HEK293T (cell line): Measurements from ENCODE around the gene PBRM1.

Experiments
- ARNT ChIP-seq: fragments of 450-650 bp; IDR thresholded peaks from 2 replicates; pipeline ENCODE4 v1.6.1; 2017; ENCODE audit warnings: mild to moderate bottlenecking
- BHLHE40 ChIP-seq: fragments of 450-650 bp; IDR thresholded peaks from 2 replicates; pipeline ENCODE4 v1.6.1; 2016; ENCODE audit warnings: mild to moderate bottlenecking, moderate library complexity, borderline replicate concordance
- ELF4 ChIP-seq: fragments of 450-650 bp; IDR thresholded peaks from 2 replicates; pipeline ENCODE4 v1.6.1; 2017; ENCODE audit warnings: antibody characterized with exemption
- FOXA1 ChIP-seq: fragments of 450-650 bp; IDR thresholded peaks from 2 replicates; pipeline ENCODE4 v1.6.1; 2016; ENCODE audit warnings: mild to moderate bottlenecking
- HDGF ChIP-seq: fragments of 450-650 bp; IDR thresholded peaks from 2 replicates; pipeline ENCODE4 v1.6.1; 2017; ENCODE audit warnings: antibody characterized with exemption, borderline replicate concordance
- LEF1 ChIP-seq: fragments of 450-650 bp; IDR thresholded peaks from 2 replicates; pipeline ENCODE4 v1.6.1; 2017; ENCODE audit warnings: mild to moderate bottlenecking, borderline replicate concordance
- NFRKB ChIP-seq: fragments of 450-650 bp; IDR thresholded peaks from 2 replicates; pipeline ENCODE4 v1.6.1; 2016; ENCODE audit warnings: mild to moderate bottlenecking, moderate library complexity
- SP1 ChIP-seq: fragments of 450-650 bp; IDR thresholded peaks from 2 replicates; pipeline ENCODE4 v1.6.1; 2017
- SUZ12 ChIP-seq: fragments of 450-650 bp; IDR thresholded peaks from 2 replicates; pipeline ENCODE4 v1.6.1; 2016; ENCODE audit warnings: mild to moderate bottlenecking
- TARDBP ChIP-seq: fragments of 450-650 bp; IDR thresholded peaks from 2 replicates; pipeline ENCODE4 v1.6.1; 2016

- no peak for TF ChIP-seq BHLHE40
- TF ChIP-seq ELF4: no peak
- TF ChIP-seq SUZ12: no peak
- no peak for TF ChIP-seq ARNT
- no peak for TF ChIP-seq TARDBP
- TF ChIP-seq SP1: no peak
- no peak for TF ChIP-seq NFRKB
- no peak for TF ChIP-seq HDGF
- no peak for TF ChIP-seq LEF1
- TF ChIP-seq FOXA1: no peak
These were observed 34.1 kb downstream of the PBRM1 start for GRCh38 chr3:52651592-52651991.
